Hepatocyte (in vitro differentiated cells): ENCODE data around the gene PLEKHD1. TPM values are rescaled to one million over a fixed set of nuclear protein-coding genes. Genes with fewer than 3 reads are reported as not detected.
A peak's percentile ranks its signal among the peaks of the same experiment; 100 is the strongest.

ENCODE experiments used
- DNase-seq: peaks from one replicate; pipeline ENCODE4 v3.0.0-alpha.2; 2016; ENCODE audit warnings: low spot score
- H2AFZ ChIP-seq: fragments of 200-600 bp; sonication (generic); 2 replicates; pipeline ENCODE4 v1.6.0; 2016; ENCODE audit warnings: antibody characterized with exemption, mild to moderate bottlenecking
- H3K27ac ChIP-seq: fragments of 200-600 bp; sonication (generic); 2 replicates; pipeline ENCODE4 v1.5.1; 2016; ENCODE audit warnings: mild to moderate bottlenecking
- H3K27me3 ChIP-seq: fragments of 200-600 bp; sonication (generic); 2 replicates; pipeline ENCODE4 v1.6.1; 2016
- H3K36me3 ChIP-seq: fragments of 200-600 bp; sonication (generic); replicated peaks from 2 replicates; pipeline ENCODE4 v1.5.1; 2016; ENCODE audit warnings: low read depth; ENCODE audit not compliant: insufficient read depth
- H3K4me1 ChIP-seq: fragments of 200-600 bp; sonication (generic); 2 replicates; pipeline ENCODE4 v1.5.1; 2016; ENCODE audit warnings: mild to moderate bottlenecking, moderate library complexity; ENCODE audit not compliant: insufficient read depth
- H3K4me2 ChIP-seq: fragments of 200-600 bp; sonication (generic); 2 replicates; pipeline ENCODE4 v1.6.0; 2016
- H3K4me3 ChIP-seq: fragments of 200-600 bp; sonication (generic); 2 replicates; pipeline ENCODE4 v1.5.1; 2016; ENCODE audit warnings: mild to moderate bottlenecking
- H3K79me2 ChIP-seq: fragments of 200-600 bp; sonication (generic); 2 replicates; pipeline ENCODE4 v1.6.0; 2017; ENCODE audit warnings: mild to moderate bottlenecking
- H3K9me2 ChIP-seq: fragments of 200-600 bp; sonication (generic); replicated peaks from 2 replicates; pipeline ENCODE4 v1.6.0; 2017; ENCODE audit warnings: mild to moderate bottlenecking; ENCODE audit not compliant: insufficient read depth
- H3K9me3 ChIP-seq: fragments of 200-600 bp; sonication (generic); 2 replicates; pipeline ENCODE4 v1.5.1; 2016; ENCODE audit warnings: low read depth, mild to moderate bottlenecking
- H4K20me1 ChIP-seq: fragments of 200-600 bp; sonication (generic); 2 replicates; pipeline ENCODE4 v1.6.0; 2016; ENCODE audit warnings: mild to moderate bottlenecking; ENCODE audit not compliant: insufficient read depth, poor library complexity, severe bottlenecking
- EZH2 ChIP-seq: fragments of 200-600 bp; sonication (generic); IDR thresholded peaks from 2 replicates; pipeline ENCODE4 v1.6.1; 2016; ENCODE audit warnings: antibody characterized with exemption, mild to moderate bottlenecking, borderline replicate concordance
- EZH2phosphoT487 ChIP-seq: fragments of 200-600 bp; sonication (generic); IDR thresholded peaks from one replicate; pipeline ENCODE4 v1.6.1; 2018; ENCODE audit warnings: antibody characterized with exemption, mild to moderate bottlenecking, low read depth, moderate library complexity; ENCODE audit not compliant: unreplicated experiment, severe bottlenecking
- WGBS: methylation state at CpG from one replicate; pipeline ENCODE4 v1.1.6; 2016; ENCODE audit warnings: low lambda C conversion rate; ENCODE audit errors: missing lambda C conversion rate; 5-methylcytosine and 5-hydroxymethylcytosine counted together
- polyA plus RNA-seq: library from polyadenylated mRNA; unstranded; fragments of >200 nt; fragmentation: Nextera tagmentation; extraction: Ambion mirVana; gene quantifications from 2 replicates; pipeline ENCODE4 v1.2.1, GENCODE V29; 2016
- total RNA-seq: library from RNA; depleted of rRNA; stranded (reverse); fragments of >200 nt; gene quantifications from 2 replicates; pipeline ENCODE4 v1.2.3, GENCODE V29; 2014
- TF ChIP-seq, protein P1 (sequence below): fragments of 200-600 bp; sonication (generic); IDR thresholded peaks from 2 replicates; pipeline ENCODE4 v1.5.1; 2016; ENCODE audit warnings: antibody characterized with exemption, mild to moderate bottlenecking; ENCODE audit not compliant: poor library complexity

The PLEKHD1 gene
- not detected in 2 replicates for total RNA-seq
- not detected in 2 replicates for polyA plus RNA-seq

DNA sequence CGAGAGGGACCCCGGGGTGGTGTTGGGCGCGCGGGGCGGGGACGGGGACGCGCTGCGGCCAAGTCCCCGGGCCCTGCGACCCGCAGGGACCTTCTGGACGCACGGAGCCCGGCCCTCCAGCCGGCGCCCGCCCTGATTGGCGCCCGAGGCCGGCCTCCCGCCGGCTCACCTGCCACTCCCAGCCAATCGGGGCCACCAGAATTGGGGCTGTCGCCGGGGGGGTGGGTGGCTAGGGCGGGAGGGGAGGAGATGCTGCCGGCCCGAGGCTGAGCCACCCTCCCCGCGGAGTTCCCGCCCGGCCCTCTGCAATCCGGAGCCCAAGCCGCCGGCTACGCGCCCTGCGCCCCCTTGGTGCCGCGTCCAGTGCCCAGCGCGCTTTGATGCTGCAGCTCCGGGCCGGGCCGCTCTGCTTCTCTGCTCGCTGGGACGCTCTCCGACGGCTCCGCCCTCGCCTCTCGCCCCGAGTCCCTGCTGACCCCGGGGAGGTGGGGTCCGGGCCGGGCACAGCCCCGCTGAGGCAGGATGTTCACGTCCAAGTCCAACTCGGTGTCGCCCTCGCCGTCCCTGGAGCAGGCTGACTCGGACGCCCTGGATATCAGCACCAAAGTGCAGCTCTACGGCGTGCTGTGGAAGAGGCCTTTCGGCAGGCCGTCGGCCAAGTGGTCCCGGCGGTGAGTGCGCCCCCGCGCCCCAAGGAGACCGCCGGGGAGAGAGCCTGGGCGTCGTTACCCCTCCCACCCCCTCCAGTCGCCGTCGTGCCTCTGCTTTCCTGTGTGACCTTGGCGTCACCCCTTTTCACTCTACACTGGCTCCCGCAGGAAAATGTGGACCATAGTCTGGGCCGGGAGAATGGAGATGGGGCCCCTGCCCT, at the start of gene PLEKHD1:
Gene PLEKHD1, plus strand, starts transcription at position 285 of the 871 bp plus-strand sequence. Its CDS starts 238 bp downstream, at position 523.
- Histone ChIP-seq H3K79me2 (no peaks in the 10 kb centered on the region), H3K9me3 (no peaks in the 10 kb centered on the region), H3K27ac (no peak within 1 kb of the TSS), H3K4me1 (peaks cover 16% of the 10 kb centered on the region), H3K36me3 (no peaks in the 10 kb centered on the region), H4K20me1 (no peaks in the 10 kb centered on the region), H3K27me3 (peaks cover 69% of the 10 kb centered on the region), H3K4me3 (peak within 1 kb of the TSS; percentile 42), H3K4me2 (peak within 1 kb of the TSS; percentile 94), H3K9me2 (no peaks in the 10 kb centered on the region), H2AFZ (peak within 1 kb of the TSS; percentile 35)
- DNase-seq = peak; percentile 13
- 5% methylated on average over 42 of the region's 86 CpGs for WGBS
- TF ChIP-seq, protein P1, sequence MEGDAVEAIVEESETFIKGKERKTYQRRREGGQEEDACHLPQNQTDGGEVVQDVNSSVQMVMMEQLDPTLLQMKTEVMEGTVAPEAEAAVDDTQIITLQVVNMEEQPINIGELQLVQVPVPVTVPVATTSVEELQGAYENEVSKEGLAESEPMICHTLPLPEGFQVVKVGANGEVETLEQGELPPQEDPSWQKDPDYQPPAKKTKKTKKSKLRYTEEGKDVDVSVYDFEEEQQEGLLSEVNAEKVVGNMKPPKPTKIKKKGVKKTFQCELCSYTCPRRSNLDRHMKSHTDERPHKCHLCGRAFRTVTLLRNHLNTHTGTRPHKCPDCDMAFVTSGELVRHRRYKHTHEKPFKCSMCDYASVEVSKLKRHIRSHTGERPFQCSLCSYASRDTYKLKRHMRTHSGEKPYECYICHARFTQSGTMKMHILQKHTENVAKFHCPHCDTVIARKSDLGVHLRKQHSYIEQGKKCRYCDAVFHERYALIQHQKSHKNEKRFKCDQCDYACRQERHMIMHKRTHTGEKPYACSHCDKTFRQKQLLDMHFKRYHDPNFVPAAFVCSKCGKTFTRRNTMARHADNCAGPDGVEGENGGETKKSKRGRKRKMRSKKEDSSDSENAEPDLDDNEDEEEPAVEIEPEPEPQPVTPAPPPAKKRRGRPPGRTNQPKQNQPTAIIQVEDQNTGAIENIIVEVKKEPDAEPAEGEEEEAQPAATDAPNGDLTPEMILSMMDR = no peak
- TF ChIP-seq EZH2 (peak; percentile 18), EZH2phosphoT487 (no peak)

DNA sequence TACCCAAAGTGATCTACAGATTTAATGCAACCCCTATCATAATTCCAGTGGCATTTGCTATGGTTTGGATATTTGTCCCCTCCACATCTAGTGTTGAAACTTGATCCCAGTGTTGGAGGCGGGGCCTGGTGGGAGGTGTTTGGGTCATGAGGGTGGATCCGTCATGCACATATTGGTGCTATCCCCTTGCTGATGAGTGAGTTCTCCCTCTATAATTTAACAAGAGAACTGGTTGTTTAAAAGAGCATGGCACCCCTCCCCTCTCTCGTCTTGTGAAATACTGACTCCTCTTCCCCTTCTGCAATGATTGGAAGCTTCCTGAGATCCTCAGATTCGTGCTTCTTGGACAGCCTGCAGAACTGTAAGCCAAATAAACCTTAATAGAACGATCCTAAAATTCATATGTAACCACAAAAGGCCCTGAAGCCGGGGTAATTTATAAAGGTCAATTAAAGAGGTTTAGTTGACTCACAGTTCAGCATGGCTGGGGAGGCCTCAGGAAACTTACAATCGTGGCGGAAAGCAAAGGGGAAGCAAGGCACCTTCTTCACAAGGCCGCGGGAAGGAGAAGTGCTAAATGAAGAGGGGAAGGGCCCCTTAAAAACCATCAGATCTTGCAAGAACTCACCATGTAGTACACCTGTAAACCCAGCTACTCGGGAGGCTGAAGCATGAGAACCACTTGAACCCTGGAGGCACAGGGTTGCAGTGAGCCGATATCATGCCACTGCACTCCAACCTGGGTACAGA, 44.8 kb upstream of the PLEKHD1 start:
- Histone ChIP-seq H3K4me3 (no peak overlapping the region), H3K79me2 (peaks cover 49% of the 10 kb centered on the region), H2AFZ (no peak overlapping the region), H3K4me1 (no peaks in the 10 kb centered on the region), H3K9me2 (no peaks in the 10 kb centered on the region), H4K20me1 (peaks cover 4% of the 10 kb centered on the region), H3K4me2 (no peak overlapping the region), H3K36me3 (no peaks in the 10 kb centered on the region), H3K27me3 (no peaks in the 10 kb centered on the region), H3K27ac (no peak overlapping the region), H3K9me3 (no peaks in the 10 kb centered on the region)
- DNase-seq = no peak
- WGBS = 93% methylated on average over 12 of the region's 12 CpGs
- TF ChIP-seq EZH2 (no peak), EZH2phosphoT487 (no peak)
- TF ChIP-seq, protein P1 = no peak

DNA sequence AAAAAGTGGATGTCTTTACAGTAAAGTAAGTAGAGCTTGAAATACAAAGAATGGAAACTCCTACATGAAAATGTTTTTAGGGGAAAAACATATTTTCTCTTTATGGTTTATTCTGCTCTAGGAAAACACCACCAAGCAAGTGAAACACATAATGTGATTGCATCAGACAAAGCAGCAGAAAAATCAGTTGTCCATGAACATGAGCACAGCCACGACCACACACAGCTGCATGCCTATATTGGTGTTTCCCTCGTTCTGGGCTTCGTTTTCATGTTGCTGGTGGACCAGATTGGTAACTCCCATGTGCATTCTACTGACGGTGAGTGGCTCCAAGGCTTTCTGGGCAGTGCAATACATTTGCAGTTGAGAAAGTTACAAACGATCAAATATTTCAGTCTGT, 42.6 kb upstream of the PLEKHD1 start:
- Histone ChIP-seq H3K9me2 (no peaks in the 10 kb centered on the region), H3K4me2 (no peak overlapping the region), H3K4me3 (no peak overlapping the region), H3K27ac (no peak overlapping the region), H3K4me1 (no peaks in the 10 kb centered on the region), H3K79me2 (peaks cover 28% of the 10 kb centered on the region), H3K36me3 (no peaks in the 10 kb centered on the region), H3K9me3 (no peaks in the 10 kb centered on the region), H3K27me3 (no peaks in the 10 kb centered on the region), H4K20me1 (no peaks in the 10 kb centered on the region), H2AFZ (no peak overlapping the region)
- WGBS = 88% methylated on average over 5 of the region's 5 CpGs
- no peak for TF ChIP-seq EZH2
- TF ChIP-seq EZH2phosphoT487 = no peak
- TF ChIP-seq, protein P1 = no peak
- DNase-seq = no peak
